HG02981 (cell line): ENCODE measurements around the gene COL16A1.
A peak's percentile ranks its signal among the peaks of the same experiment; 100 is the strongest.

Experiments
- ATAC-seq: cut with Tn5 transposase; IDR thresholded peaks from one replicate; pipeline ENCODE4 v1.9.1; 2021; ENCODE audit warnings: mild to moderate bottlenecking, moderate library complexity; ENCODE audit not compliant: unreplicated experiment

Gene COL16A1

GRCh38 chr1:31651089-31651420 lies 52.8 kb downstream of the COL16A1 start:
- no peak for ATAC-seq

DNA sequence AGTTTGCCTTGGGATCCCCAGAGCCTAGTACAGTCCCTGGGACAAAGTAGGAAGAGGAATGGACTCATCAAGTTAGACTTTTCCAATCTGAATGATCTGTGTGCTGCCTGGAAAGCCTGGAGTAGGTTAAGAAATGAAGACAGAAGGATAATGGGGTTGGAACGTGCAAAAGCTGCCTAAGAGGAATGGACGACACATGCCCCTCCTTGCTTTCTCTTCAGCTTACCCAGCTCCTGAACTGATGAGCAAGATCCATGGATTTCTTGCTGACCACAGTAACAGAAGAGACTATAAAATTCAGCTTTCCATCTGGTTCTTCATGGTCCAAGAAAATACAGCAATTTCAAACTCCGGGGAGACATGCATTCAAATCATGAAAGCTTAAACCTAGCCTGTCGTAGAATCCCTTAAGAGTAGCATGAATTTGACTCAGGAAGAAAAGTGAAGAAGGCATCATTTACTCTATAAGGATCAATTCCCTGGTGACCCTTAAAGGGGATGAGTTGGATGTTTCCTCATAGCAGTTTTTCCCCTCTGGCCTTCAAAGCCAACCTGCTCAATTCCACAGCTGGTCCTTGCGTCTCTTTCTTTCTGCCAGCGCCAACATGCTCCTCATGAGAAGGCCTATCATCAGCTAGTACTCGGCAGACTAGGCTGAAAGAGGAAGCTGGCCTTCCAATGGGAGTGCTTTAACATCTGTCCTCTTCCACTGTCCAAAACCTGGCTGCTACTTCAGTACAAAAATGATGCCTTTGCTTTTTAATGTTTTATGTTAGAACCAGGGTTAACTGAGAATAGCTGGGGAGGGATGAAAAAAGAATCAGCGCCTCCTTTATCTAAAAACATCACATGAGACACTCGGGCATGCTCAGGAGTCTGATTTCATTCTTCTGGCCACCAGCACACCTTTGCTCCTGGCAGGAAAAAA lies 53.4 kb downstream of the COL16A1 start:
- ATAC-seq, result no peak

GRCh38 chr1:31648641-31649357 lies 55.0 kb downstream of the COL16A1 start:
- no peak for ATAC-seq

- ATAC-seq, result no peak
These were observed 55.6 kb downstream of the COL16A1 start for GRCh38 chr1:31648190-31648589.

DNA sequence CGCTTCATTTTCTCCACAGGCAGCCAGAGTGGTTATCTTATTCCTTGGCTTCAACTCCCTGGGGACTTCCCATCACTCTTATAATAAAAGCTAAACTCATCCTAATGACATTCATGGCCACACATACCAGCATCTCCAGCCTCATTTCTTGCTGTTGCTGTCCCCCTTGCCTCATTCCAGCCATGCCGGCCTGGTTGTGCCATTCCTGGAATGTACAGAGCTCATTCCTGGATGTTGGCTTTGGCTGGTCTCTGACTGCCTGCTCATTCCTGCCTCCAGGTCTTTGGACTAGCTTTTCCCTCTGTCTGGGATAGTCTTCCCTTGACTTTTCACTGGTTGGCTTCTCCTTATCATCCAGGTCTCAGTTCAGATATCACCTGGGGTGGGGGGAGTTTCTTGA lies 56.7 kb downstream of the COL16A1 start:
- no peak for ATAC-seq

DNA sequence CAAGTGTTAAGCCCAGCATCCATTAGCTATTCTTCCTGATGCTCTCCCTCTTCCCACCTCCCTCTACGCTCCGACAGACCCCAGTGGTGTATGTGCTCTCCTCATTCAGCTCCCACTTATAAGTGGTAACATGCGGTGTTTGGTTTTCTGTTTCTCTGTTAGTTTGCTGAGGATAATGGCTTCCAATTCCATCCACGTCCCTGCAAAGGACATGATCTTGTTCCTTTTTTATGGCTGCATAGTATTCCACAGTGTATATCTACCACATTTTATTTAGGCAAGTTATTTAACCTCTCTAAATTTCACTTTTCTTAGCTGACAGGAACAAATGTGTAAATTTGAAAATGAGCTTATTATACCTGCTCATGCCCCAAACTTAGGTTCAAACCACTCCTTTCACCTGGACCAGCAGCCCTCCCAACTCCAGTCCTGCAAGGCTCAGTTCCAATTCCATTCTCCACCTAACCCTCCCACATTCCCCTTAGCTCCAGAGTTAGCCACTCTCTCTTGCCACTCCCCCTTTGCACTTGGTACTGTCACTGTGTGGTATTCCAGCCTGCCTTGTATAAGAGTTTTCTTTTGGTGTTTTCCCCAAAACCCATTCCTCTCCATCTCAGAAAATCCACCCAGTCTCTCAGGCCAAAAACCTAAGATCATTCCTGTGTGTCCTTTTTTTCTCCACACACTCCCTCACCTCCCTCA lies 57.4 kb downstream of the COL16A1 start:
- no peak for ATAC-seq

- ATAC-seq, result no peak
These were observed 58.6 kb downstream of the COL16A1 start for GRCh38 chr1:31645274-31645568.

DNA sequence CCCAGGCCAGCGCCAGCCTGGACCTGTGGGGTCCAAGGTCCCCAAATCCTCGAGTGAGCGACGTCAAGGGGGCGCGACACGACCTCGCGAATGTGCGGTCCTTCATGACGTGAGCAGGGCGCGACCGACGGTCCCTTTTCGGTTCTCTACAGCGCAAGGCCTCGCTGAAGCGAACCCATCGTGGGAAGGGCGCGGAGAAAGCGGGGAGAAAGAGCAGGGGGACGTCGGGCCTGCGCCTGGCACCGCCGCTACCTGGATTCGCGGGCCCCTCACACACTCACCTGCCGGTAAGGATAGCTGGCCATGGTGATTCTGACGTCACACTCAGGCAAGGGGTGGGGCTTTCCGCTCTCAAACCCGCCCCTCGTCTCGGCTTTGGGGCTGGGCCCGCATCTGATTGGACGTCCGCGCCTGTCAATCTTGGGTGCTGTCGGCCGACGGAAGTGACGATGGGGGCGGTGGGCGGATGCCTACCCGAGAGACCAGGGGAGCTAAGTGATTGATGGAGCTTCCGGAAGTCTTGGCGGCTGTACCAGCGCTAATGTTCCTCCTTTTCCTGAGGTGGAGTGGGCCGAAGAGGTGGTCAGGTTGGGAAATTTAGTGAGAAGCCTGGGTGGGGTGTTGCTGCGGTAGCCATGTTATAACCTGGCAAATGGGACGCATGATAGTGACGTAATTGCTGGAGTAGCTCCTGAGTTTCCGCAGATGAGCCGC lies 59.1 kb downstream of the COL16A1 start, which contains the start of gene PEF1:
TSS of gene PEF1 (minus strand) at position 317 of the 714 bp plus-strand sequence. CDS start at position 305, 12 bp downstream.
- ATAC-seq, result peak; percentile 91

GRCh38 chr1:31643976-31644559 lies 59.7 kb downstream of the COL16A1 start:
- ATAC-seq, result no peak

GRCh38 chr1:31642897-31643296 lies 60.9 kb downstream of the COL16A1 start:
- no peak for ATAC-seq

DNA sequence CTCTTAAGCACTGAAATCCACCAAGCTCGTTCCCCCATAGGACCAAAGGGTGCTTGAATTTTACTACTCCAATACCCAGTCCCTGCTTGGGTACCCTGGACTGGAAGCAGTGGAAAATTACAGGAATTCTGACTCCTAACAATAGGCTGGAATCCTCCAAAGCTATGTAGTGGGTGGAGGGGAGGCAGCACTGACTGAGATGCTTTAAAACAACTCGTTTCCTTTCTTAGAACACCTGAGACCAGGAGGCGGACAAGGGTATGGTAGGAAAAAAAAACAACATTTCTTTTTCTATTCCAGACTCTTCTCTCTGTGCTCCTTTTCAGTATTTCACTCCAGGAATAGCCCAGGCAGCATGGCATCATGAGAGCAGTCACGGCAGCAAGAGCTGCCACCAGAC lies 61.5 kb downstream of the COL16A1 start:
- ATAC-seq, result no peak

DNA sequence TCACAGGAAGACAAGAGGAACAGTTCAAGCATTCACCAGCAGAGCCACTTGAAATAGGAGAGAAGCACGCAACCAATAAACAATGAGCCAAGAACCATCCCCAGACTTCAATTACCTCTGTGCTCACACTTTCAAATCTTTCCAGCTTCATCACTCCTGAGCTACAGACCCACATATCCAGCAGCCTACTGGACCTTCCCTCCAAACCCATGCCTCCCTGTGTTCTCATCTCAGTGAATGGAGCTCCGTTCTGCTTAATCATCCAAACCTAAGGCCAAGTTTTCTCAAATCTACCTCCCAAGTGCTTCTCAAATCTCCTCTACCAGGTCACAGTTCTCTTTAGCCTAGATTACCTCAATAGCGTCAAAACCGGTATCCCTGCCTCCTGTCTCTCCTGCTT lies 62.9 kb downstream of the COL16A1 start:
- no peak for ATAC-seq

- ATAC-seq, result no peak
These were observed 63.6 kb downstream of the COL16A1 start for GRCh38 chr1:31640179-31640578.

DNA sequence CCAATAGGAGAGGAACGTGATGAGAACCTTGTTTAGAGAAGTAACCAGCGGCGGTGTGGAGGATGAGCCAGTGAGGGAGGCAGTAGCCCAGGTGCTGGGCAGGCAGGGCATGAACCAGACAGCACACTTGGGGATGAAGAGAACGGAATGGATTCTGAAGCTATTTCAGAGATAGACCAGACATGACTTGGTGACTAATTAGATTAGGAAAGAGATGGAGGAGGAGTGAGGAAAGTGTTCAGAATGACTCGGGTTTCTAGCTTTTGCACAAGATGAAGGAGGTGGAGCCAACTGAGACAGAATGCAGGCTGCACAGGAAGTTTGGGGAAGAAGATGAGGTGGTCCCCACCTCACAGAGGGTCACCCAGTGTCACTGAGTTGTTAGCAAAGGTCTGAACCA lies 64.3 kb downstream of the COL16A1 start:
- ATAC-seq, result no peak

DNA sequence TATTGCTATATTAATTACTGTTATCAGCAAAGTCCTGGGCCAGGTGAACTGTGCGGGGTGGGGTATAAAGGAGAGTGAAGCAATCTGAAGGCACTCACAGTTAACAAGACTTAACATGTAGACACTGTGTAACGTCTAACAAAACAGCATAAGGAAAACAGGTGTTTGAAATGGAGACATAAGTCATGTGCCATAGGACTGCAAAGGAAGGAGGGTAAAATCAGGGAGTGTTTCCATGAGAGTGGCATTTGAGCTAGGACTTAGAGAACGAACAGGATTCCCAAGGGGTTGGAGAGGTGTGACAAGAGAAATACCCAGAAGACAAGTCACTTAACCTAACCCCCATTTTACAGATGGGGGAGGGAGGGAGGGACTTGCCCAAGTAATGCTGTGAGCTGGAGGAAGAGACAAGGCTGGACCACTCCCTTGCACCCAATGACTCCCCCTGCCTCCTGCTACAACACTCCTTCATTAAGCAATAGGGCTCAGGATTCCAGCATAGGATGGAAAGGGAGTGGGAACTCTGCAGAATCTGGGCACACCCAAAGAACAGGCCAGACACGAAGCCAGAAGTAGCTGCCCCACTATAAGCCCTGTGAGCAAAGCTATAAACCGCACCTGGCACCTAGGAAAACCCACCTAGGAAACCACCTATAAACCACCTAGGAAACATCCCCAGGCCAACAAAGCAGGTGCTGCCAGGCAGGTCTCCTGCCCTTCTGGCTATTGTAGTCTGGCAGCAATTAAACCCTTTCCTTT lies 65.7 kb downstream of the COL16A1 start:
- no peak for ATAC-seq

- no peak for ATAC-seq
These were observed 70.7 kb downstream of the COL16A1 start for GRCh38 chr1:31633117-31633516.

- ATAC-seq, result no peak
These were observed 71.2 kb downstream of the COL16A1 start for GRCh38 chr1:31632649-31633048.

GRCh38 chr1:31628931-31629556 lies 74.8 kb downstream of the COL16A1 start:
- no peak for ATAC-seq

DNA sequence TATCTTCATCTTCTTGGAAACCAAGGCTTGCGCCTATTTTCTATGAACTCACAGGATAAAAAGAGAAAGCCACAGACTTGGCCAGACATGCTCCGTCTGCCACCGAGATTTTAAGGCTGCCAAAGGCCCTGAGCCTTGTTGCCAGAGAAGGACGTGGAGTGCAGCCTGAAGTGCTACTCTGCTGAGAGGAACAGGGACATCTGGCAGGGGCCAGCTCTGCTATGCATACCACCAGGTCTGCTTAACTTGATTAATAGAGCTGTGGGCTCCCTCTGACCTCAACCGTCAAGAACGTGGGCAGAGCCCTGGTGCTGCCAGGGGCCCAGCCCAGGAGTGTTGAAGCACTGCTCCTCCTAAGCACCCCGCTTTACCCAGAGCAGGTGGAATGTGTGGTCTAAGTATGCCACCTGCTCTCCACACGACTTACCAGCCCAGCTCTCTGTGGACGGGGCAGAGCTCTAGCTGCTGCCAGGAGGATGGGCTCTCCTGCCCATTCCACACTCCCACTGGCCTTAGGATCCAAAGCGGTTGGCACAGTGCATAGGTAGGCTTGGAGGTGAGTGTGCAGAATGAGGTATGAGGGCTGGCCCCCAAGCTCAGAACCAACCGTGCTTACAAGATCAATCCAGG lies 75.8 kb downstream of the COL16A1 start:
- ATAC-seq, result no peak
